SK-N-SH (cell line): Measurements from ENCODE around the gene ADISSP. TPM values are rescaled to one million over a fixed set of nuclear protein-coding genes. Genes with fewer than 3 reads are reported as not detected.

Experiments used
- CTCF ChIA-PET: fragments of 300-600, 350-600 bp; formaldehyde crosslinking; extraction: SDS; loops from one replicate; lab custom pipeline; 2021; lab: Yijun Ruan, JAX
- POLR2A ChIA-PET: fragments of 350-600 bp; sonication (Branson Sonifier 250); formaldehyde crosslinking; extraction: SDS; loops from one replicate; lab custom pipeline; 2020; ENCODE audit warnings: antibody characterized with exemption, inconsistent platforms; lab: Yijun Ruan, JAX
- DNase-seq: peaks from one replicate; pipeline ENCODE4 v3.0.0; 2012
- H2AFZ ChIP-seq: fragments of 200-600 bp; sonication (generic); 2 replicates; pipeline ENCODE4 v1.8.1; 2016; ENCODE audit warnings: antibody characterized with exemption, mild to moderate bottlenecking, low read depth
- H3F3A ChIP-seq: fragments of 200-600 bp; sonication (generic); replicated peaks from 2 replicates; pipeline ENCODE3; 2016; ENCODE audit warnings: antibody characterized with exemption, mild to moderate bottlenecking; ENCODE audit not compliant: insufficient read depth
- H3K27ac ChIP-seq, 2 experiments: fragments of 200-500 bp in 1 of 2; fragments of 200-600 bp in 1 of 2; sonication (Bioruptor generic) in 1 of 2; sonication (generic), shearing (Covaris generic) in 1 of 2; 2 replicates each; pipeline versions ENCODE4 v1.5.1 to v1.6.1; 2014 to 2016; ENCODE audit warnings: low read depth in 2 of 2, inconsistent platforms in 1 of 2, low read length in 1 of 2, mild to moderate bottlenecking in 1 of 2, mixed read lengths in 1 of 2
- H3K27me3 ChIP-seq: fragments of 200-600 bp; sonication (generic), shearing (Covaris generic); 2 replicates; pipeline ENCODE4 v1.6.1; 2016; ENCODE audit warnings: mixed run types; ENCODE audit not compliant: insufficient read depth
- H3K36me3 ChIP-seq, 2 experiments: fragments of 200-500 bp in 1 of 2; fragments of 200-600 bp in 1 of 2; sonication (Bioruptor generic) in 1 of 2; sonication (generic) in 1 of 2; replicated peaks in 1 of 2; 2 replicates each; pipeline versions ENCODE3 to v1.5.1; 2014 to 2016; ENCODE audit warnings: low read length in 1 of 2, mild to moderate bottlenecking in 1 of 2; ENCODE audit not compliant: insufficient read depth in 2 of 2, control insufficient read depth in 1 of 2
- H3K4me1 ChIP-seq, 2 experiments: fragments of 200-500 bp in 1 of 2; fragments of 200-600 bp in 1 of 2; sonication (Bioruptor generic) in 1 of 2; sonication (generic), shearing (Covaris generic) in 1 of 2; 2 replicates each; pipeline versions ENCODE4 v1.5.1 to v1.6.1; 2014 to 2016; ENCODE audit warnings: low read depth in 1 of 2, low read length in 1 of 2, mixed run types in 1 of 2; ENCODE audit not compliant: insufficient read depth in 2 of 2, control insufficient read depth in 1 of 2
- H3K4me2 ChIP-seq: fragments of 200-600 bp; sonication (generic), shearing (Covaris generic); 2 replicates; pipeline ENCODE4 v1.6.1; 2017; ENCODE audit warnings: mixed run types
- H3K4me3 ChIP-seq, 2 experiments: fragments of 200-500 bp in 1 of 2; fragments of 200-600 bp in 1 of 2; sonication (Bioruptor generic) in 1 of 2; sonication (generic), shearing (Covaris generic) in 1 of 2; 2 replicates each; pipeline versions ENCODE4 v1.5.1 to v1.8.1; 2014 to 2016; ENCODE audit warnings: low read depth in 2 of 2, inconsistent platforms in 1 of 2, low read length in 1 of 2, mild to moderate bottlenecking in 1 of 2, mixed read lengths in 1 of 2, moderate library complexity in 1 of 2
- H3K79me2 ChIP-seq: fragments of 200-600 bp; sonication (generic); 2 replicates; pipeline ENCODE4 v1.8.1; 2017; ENCODE audit warnings: mild to moderate bottlenecking; ENCODE audit not compliant: insufficient read depth
- H3K9ac ChIP-seq: fragments of 200-600 bp; sonication (generic); 2 replicates; pipeline ENCODE4 v1.6.1; 2017; ENCODE audit warnings: mixed run types
- H3K9me2 ChIP-seq: fragments of 200-600 bp; sonication (generic); 2 replicates; pipeline ENCODE4 v1.6.1; 2017; ENCODE audit warnings: mixed run types
- H3K9me3 ChIP-seq: fragments of 200-600 bp; sonication (generic); 2 replicates; pipeline ENCODE4 v1.6.1; 2017; ENCODE audit warnings: mixed run types, mild to moderate bottlenecking, moderate library complexity
- H4K20me1 ChIP-seq: fragments of 200-600 bp; sonication (generic); 2 replicates; pipeline ENCODE4 v1.6.1; 2017; ENCODE audit warnings: mild to moderate bottlenecking, mixed run types; ENCODE audit not compliant: insufficient read depth
- CHD2 ChIP-seq: fragments of 150-350 bp; IDR thresholded peaks from 2 replicates; pipeline ENCODE4 v1.6.1; 2018; ENCODE audit warnings: low read length; ENCODE audit not compliant: partially characterized antibody
- EP300 ChIP-seq, 2 experiments: IDR thresholded peaks; 2 replicates each; pipeline versions ENCODE4 v1.4.0 to v1.6.1; 2012; ENCODE audit warnings: borderline replicate concordance in 1 of 2, low read depth in 1 of 2, low read length in 1 of 2
- EZH2phosphoT487 ChIP-seq: fragments of 200-600 bp; sonication (generic); IDR thresholded peaks from 2 replicates; pipeline ENCODE4 v1.6.1; 2017; ENCODE audit warnings: low read depth, mixed run types, mild to moderate bottlenecking, antibody characterized with exemption, moderate library complexity, borderline replicate concordance
- FOXJ3 ChIP-seq: sonication (generic); formaldehyde crosslinking; IDR thresholded peaks from 2 replicates; pipeline ENCODE4 v1.5.1; 2020; ENCODE audit warnings: mild to moderate bottlenecking, missing genetic modification reagents
- GABPA ChIP-seq: IDR thresholded peaks from 2 replicates; pipeline ENCODE4 v1.4.0; 2012; ENCODE audit warnings: low read depth, mild to moderate bottlenecking
- GATA2 ChIP-seq: sonication (generic); formaldehyde crosslinking; IDR thresholded peaks from 2 replicates; pipeline ENCODE4 v1.5.0; 2020; ENCODE audit warnings: mild to moderate bottlenecking, missing genetic modification reagents
- IRF3 ChIP-seq: fragments of 150-350 bp; IDR thresholded peaks from 2 replicates; pipeline ENCODE4 v1.6.1; 2016; ENCODE audit warnings: mild to moderate bottlenecking, low read depth, low read length
- JUND ChIP-seq: IDR thresholded peaks from 2 replicates; pipeline ENCODE4 v1.4.0; 2012
- PBX3 ChIP-seq: IDR thresholded peaks from 2 replicates; pipeline ENCODE4; 2012
- POLR2AphosphoS5 ChIP-seq: IDR thresholded peaks from 2 replicates; pipeline ENCODE4 v1.6.1; 2012; ENCODE audit warnings: low read depth, low read length
- REST ChIP-seq: IDR thresholded peaks from 2 replicates; pipeline ENCODE4 v1.6.1; 2012; ENCODE audit warnings: mild to moderate bottlenecking, low read depth, low read length, moderate library complexity
- SMC3 ChIP-seq: IDR thresholded peaks from 2 replicates; pipeline ENCODE4 v1.6.1; 2012; ENCODE audit warnings: low read depth, low read length, improper control_type of control experiment
- TCF12 ChIP-seq: IDR thresholded peaks from 2 replicates; pipeline ENCODE4 v1.4.0; 2012
- TEAD4 ChIP-seq: IDR thresholded peaks from 2 replicates; pipeline ENCODE4 v1.4.0; 2012; ENCODE audit warnings: mild to moderate bottlenecking, borderline replicate concordance; ENCODE audit not compliant: insufficient read depth
- USF2 ChIP-seq: fragments of 150-350 bp; IDR thresholded peaks from 2 replicates; pipeline ENCODE4 v1.6.1; 2017; ENCODE audit warnings: antibody characterized with exemption, low read length, low read depth, borderline replicate concordance
- YY1 ChIP-seq: IDR thresholded peaks from 2 replicates; pipeline ENCODE4 v1.4.0; 2012; ENCODE audit warnings: low read depth, mild to moderate bottlenecking
- WGBS: methylation state at CpG from one replicate; pipeline ENCODE4 v1.1.6; 2017; ENCODE audit warnings: low lambda C conversion rate; 5-methylcytosine and 5-hydroxymethylcytosine counted together
- polyA plus RNA-seq, 3 experiments: library from polyadenylated mRNA; depleted of rRNA; stranded (reverse); fragments of >200 nt; gene quantifications; 2 replicates each; pipeline ENCODE4 v1.2.3, GENCODE V29; 2012
- TF ChIP-seq, protein P1 (sequence below): IDR thresholded peaks from 2 replicates; pipeline ENCODE4 v1.4.0; 2012; ENCODE audit warnings: low read depth, borderline replicate concordance

ADISSP gene
- polyA plus RNA-seq, 1 of the 3 experiments (the other 2 are of a cell fraction) = 73.9 TPM

DNA sequence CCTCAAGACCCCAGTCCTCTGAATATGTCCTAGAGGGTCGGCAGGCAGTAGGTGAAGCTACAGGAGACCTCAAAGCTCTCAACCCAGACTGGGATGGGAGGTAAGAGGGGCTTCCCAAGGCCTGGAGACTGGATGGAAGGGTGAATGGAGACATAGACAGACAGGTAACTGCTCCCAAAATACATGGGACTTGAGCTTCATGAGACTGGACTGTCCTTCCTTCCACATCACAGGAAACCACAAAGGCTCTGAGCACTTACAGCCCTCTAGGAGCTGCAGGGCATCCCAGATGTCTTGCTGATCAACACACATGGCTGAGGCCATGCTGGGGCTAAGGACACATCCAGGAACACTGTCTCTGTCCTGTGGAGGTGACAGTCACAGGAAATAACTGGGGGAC lies 23.5 kb downstream of the ADISSP start:
- CTCF ChIA-PET = interaction anchor here (1.0 to 2.3 kb wide), 7 partner anchors 11 to 111 kb away, joined by 3 to 11 read pairs (median 4); partner anchors contain the start of genes SIGLEC1 and SPEF1
- Histone ChIP-seq H2AFZ (no peak overlapping the region), H4K20me1 (no peaks in the 10 kb centered on the region), H3F3A (no peaks in the 10 kb centered on the region), H3K4me2 (no peak overlapping the region), H3K4me3 (no peak overlapping the region), H3K9me3 (no peaks in the 10 kb centered on the region), H3K36me3 (no peaks in the 10 kb centered on the region), H3K79me2 (no peaks in the 10 kb centered on the region), H3K27ac (no peak overlapping the region), H3K9ac (no peak overlapping the region), H3K27me3 (no peaks in the 10 kb centered on the region), H3K9me2 (no peaks in the 10 kb centered on the region), H3K4me1 (peaks cover 0 to 26% of the 10 kb centered on the region in 2 experiments; a peak in 1 of 4 replicates)
- 40% methylated on average over 1 of the region's 1 CpG for WGBS
- DNase-seq = no peak
- POLR2A ChIA-PET = no interaction called here
- TF ChIP-seq, protein P1, sequence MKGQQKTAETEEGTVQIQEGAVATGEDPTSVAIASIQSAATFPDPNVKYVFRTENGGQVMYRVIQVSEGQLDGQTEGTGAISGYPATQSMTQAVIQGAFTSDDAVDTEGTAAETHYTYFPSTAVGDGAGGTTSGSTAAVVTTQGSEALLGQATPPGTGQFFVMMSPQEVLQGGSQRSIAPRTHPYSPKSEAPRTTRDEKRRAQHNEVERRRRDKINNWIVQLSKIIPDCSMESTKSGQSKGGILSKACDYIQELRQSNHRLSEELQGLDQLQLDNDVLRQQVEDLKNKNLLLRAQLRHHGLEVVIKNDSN = no peak
- no peak for TF ChIP-seq GABPA
- TF ChIP-seq TEAD4 = no peak
- no peak for TF ChIP-seq SMC3
- TF ChIP-seq TCF12 = no peak
- TF ChIP-seq EP300 (IDR thresholded peaks at IDR 0.05; ENCODE audit: borderline replicate concordance in 1 of 2, low read depth in 1 of 2, low read length in 1 of 2) = no peak
- TF ChIP-seq CHD2 = no peak
- TF ChIP-seq FOXJ3 (CRISPR knock-in tag) = no peak
- no peak for TF ChIP-seq POLR2AphosphoS5
- no peak for TF ChIP-seq GATA2
- TF ChIP-seq IRF3 = no peak
- no peak for TF ChIP-seq YY1
- no peak for TF ChIP-seq USF2
- no peak for TF ChIP-seq REST
- no peak for TF ChIP-seq JUND
- TF ChIP-seq EZH2phosphoT487 = no peak
- no peak for TF ChIP-seq PBX3
